ENCODE results near the gene FRMD4A. TPM values are rescaled to one million over a fixed set of nuclear protein-coding genes. Genes with fewer than 3 reads are reported as not detected.

The FRMD4A gene
- total RNA-seq, 1 donor from 2014 or later, result 236 TPM

GRCh38 chr10:14270370-14270769, 60.4 kb downstream of the FRMD4A start:
- peaks cover 7% of the 10 kb centered on the region for H3K36me3 Mint-ChIP-seq (ENCODE audit: unreplicated experiment)
- no peak overlapping the region for H3K4me3 Mint-ChIP-seq (ENCODE audit: unreplicated experiment)
- no peak for DNase-seq (ENCODE audit: extremely low spot score, unreplicated experiment)
- TF ChIP-seq, protein P1, sequence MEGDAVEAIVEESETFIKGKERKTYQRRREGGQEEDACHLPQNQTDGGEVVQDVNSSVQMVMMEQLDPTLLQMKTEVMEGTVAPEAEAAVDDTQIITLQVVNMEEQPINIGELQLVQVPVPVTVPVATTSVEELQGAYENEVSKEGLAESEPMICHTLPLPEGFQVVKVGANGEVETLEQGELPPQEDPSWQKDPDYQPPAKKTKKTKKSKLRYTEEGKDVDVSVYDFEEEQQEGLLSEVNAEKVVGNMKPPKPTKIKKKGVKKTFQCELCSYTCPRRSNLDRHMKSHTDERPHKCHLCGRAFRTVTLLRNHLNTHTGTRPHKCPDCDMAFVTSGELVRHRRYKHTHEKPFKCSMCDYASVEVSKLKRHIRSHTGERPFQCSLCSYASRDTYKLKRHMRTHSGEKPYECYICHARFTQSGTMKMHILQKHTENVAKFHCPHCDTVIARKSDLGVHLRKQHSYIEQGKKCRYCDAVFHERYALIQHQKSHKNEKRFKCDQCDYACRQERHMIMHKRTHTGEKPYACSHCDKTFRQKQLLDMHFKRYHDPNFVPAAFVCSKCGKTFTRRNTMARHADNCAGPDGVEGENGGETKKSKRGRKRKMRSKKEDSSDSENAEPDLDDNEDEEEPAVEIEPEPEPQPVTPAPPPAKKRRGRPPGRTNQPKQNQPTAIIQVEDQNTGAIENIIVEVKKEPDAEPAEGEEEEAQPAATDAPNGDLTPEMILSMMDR (IDR thresholded peaks at IDR 0.05), result no peak
- peaks cover 26% of the 10 kb centered on the region for H3K4me1 Mint-ChIP-seq (ENCODE audit: unreplicated experiment)
- peaks cover 3% of the 10 kb centered on the region for H3K9me3 Mint-ChIP-seq (ENCODE audit: unreplicated experiment)
- no peaks in the 10 kb centered on the region for H3K27me3 Mint-ChIP-seq (ENCODE audit: unreplicated experiment)
- peak overlapping the region; percentile 82 for H3K27ac Mint-ChIP-seq (ENCODE audit: unreplicated experiment)

DNA sequence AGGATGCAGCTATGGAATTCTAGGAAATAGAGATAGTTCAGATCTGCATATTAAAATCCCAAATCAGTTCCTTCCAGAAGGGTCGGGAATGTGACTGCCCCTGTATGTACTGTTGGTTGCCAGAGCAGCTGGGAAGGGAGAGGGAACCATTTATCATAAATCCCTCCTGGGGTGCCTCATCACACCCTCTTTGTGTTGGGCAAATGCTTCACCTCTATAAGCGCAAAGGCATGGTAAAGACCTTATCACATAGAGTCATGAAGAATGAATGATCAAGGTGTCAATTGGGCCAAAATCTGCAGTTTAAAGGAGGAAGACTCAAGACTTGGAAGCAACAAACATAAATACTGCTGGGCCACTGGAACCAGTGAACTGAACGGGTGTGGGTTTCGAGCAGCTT, 65.0 kb downstream of the FRMD4A start:
- no peak overlapping the region for H3K27ac Mint-ChIP-seq (ENCODE audit: unreplicated experiment)
- H3K36me3 Mint-ChIP-seq (ENCODE audit: unreplicated experiment), result peaks cover 3% of the 10 kb centered on the region
- TF ChIP-seq, protein P1 (IDR thresholded peaks at IDR 0.05), result no peak
- no peak for DNase-seq (ENCODE audit: extremely low spot score, unreplicated experiment)
- no peaks in the 10 kb centered on the region for H3K9me3 Mint-ChIP-seq (ENCODE audit: unreplicated experiment)
- H3K4me3 Mint-ChIP-seq (ENCODE audit: unreplicated experiment), result no peak overlapping the region
- no peaks in the 10 kb centered on the region for H3K27me3 Mint-ChIP-seq (ENCODE audit: unreplicated experiment)
- peaks cover 26% of the 10 kb centered on the region for H3K4me1 Mint-ChIP-seq (ENCODE audit: unreplicated experiment)

DNA sequence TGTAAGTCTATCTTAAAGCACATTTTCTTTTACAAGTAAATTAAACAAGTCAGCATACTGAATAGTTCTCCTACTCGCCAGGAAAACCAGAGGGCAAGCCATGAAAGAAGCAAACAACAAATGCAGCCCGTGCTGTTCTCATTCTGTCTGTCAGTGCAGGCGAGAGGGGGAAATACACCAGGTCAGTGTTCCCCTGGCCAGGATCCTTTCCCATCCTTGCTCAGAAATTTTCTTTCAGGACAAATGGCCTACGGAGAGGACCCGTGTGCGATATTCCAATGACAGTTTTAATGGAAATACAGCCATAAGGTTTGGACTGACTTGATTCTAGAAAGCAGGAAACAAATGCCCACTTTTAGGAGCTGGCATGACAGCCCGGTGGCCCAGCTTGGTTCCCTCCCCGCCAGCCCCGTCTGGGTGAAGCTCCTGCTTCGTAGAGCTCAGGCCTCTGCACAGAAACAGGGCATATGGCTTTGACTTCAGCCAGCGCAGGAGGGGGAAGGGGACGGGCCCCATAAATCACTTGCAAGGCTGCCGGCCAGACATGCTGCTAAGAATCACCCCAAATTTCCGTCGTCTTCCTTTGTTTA, 67.8 kb downstream of the FRMD4A start:
- TF ChIP-seq, protein P1 (IDR thresholded peaks at IDR 0.05), result no peak
- DNase-seq (ENCODE audit: extremely low spot score, unreplicated experiment), result no peak
- Mint-ChIP-seq H3K4me3 (ENCODE audit: unreplicated experiment) (no peak overlapping the region), H3K36me3 (ENCODE audit: unreplicated experiment) (no peaks in the 10 kb centered on the region), H3K27me3 (ENCODE audit: unreplicated experiment) (no peaks in the 10 kb centered on the region), H3K27ac (ENCODE audit: unreplicated experiment) (peak overlapping the region; percentile 66), H3K9me3 (ENCODE audit: unreplicated experiment) (no peaks in the 10 kb centered on the region), H3K4me1 (ENCODE audit: unreplicated experiment) (peaks cover 43% of the 10 kb centered on the region)

- peak overlapping the region; percentile 94 for H3K27ac Mint-ChIP-seq (ENCODE audit: unreplicated experiment)
Measured at GRCh38 chr10:14261336-14261735, 69.4 kb downstream of the FRMD4A start.

More at GRCh38 chr10:14261336-14261735, 69.4 kb downstream of the FRMD4A start:
- TF ChIP-seq, protein P1 (IDR thresholded peaks at IDR 0.05), result no peak
- Mint-ChIP-seq H3K4me3 (ENCODE audit: unreplicated experiment) (no peak overlapping the region), H3K27me3 (ENCODE audit: unreplicated experiment) (no peaks in the 10 kb centered on the region), H3K4me1 (ENCODE audit: unreplicated experiment) (peaks cover 42% of the 10 kb centered on the region), H3K36me3 (ENCODE audit: unreplicated experiment) (peaks cover 4% of the 10 kb centered on the region), H3K9me3 (ENCODE audit: unreplicated experiment) (no peaks in the 10 kb centered on the region)
- DNase-seq (ENCODE audit: extremely low spot score, unreplicated experiment), result no peak

Measured in osteocyte (in vitro differentiated cells).